GM10248 (cell line): ENCODE measurements around the gene NTM.

ENCODE experiments used
- CTCF ChIA-PET: fragments of 300-600 bp; sonication (Branson Sonifier 250); formaldehyde crosslinking; extraction: SDS; loops from one replicate; lab custom pipeline; 2021; ENCODE audit warnings: antibody characterized with exemption; lab: Yijun Ruan, JAX
- POLR2A ChIA-PET: fragments of 350-650 bp; sonication (Branson Sonifier 250); formaldehyde crosslinking; extraction: SDS; loops from one replicate; lab custom pipeline; 2020; ENCODE audit warnings: antibody characterized with exemption; lab: Yijun Ruan, JAX
- DNase-seq: peaks from one replicate; pipeline ENCODE4 v3.0.0; 2012; ENCODE audit errors: extremely low spot score
- TF ChIP-seq, protein P1 (sequence below): IDR thresholded peaks from 2 replicates; pipeline ENCODE4 v1.5.1; 2012; ENCODE audit warnings: mild to moderate bottlenecking, low read depth; ENCODE audit errors: extremely low read depth, missing control alignments, control extremely low read depth

Gene NTM

DNA sequence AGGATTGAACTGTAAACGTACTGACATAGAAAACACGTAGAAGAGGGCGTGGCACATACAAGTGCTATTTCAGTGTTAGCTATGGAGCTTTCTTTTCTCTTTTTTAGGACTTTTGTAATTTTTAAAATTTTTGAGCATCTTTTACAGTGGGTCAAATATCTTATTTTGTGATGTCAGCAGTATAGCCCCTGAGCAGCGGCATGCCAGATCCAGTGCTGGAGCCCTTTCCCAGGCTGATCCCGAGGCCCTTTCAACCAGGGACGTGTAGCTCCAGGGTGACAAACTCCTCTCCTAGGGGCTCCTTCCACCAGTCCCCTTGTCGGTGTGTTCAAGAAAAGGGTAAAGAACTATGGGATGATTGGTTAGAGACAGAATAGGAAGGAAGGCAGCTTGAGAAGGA lies 777.0 kb downstream of the NTM start:
- CTCF ChIA-PET = interaction anchor here (1.0 kb wide), 1 partner anchor 40 kb away, joined by 3 read pairs; no protein-coding TSS in a partner anchor
- no peak for DNase-seq
- POLR2A ChIA-PET = no interaction called here
- TF ChIP-seq, protein P1, sequence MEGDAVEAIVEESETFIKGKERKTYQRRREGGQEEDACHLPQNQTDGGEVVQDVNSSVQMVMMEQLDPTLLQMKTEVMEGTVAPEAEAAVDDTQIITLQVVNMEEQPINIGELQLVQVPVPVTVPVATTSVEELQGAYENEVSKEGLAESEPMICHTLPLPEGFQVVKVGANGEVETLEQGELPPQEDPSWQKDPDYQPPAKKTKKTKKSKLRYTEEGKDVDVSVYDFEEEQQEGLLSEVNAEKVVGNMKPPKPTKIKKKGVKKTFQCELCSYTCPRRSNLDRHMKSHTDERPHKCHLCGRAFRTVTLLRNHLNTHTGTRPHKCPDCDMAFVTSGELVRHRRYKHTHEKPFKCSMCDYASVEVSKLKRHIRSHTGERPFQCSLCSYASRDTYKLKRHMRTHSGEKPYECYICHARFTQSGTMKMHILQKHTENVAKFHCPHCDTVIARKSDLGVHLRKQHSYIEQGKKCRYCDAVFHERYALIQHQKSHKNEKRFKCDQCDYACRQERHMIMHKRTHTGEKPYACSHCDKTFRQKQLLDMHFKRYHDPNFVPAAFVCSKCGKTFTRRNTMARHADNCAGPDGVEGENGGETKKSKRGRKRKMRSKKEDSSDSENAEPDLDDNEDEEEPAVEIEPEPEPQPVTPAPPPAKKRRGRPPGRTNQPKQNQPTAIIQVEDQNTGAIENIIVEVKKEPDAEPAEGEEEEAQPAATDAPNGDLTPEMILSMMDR = no peak

DNA sequence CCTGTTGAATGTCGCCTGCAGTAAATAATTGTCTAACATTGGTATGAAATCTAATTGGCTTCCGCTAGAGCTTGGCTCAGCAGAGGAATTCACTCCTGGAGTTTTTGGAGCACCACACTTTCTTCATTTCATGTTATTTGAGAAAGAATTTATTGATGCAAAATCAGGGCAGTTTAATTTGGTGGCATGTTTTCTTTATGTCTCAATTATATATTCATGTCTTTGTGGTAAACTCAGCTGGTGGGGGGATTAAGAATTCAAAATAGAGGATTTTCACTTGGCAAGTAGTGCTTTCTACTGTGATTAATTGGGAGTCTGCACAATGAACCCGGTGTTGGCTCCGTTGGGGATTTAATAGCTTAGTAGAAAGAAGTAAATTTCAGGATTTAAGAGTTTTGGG lies 784.4 kb downstream of the NTM start:
- ChIA-PET POLR2A (no interaction called here), CTCF (interaction anchor here (1.4 kb wide), 1 partner anchor 287 kb away, joined by 3 read pairs; no protein-coding TSS in a partner anchor)
- no peak for DNase-seq
- TF ChIP-seq, protein P1 = no peak

DNA sequence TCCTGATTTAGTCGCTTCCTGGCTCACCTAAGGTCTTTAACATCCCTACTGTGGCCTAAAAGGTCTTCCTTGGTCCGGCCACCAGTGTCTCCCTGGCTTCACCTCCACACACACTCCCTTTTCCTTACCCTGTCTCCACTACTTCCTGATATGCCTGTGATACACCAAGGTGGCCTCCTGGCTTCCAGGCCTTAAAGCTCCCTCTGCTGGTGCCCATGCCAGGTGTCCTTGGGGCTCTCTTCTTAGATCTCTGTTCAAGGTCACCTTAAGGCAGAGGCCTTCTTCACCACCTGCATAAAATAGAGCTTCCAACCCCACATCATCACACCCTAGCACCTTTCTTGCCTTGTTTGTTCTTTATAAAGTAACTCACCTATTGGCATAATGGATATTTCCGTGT lies 787.7 kb downstream of the NTM start:
- no peak for DNase-seq
- CTCF ChIA-PET = interaction anchor here (0.9 kb wide), 1 partner anchor 300 kb away, joined by 3 read pairs; no protein-coding TSS in a partner anchor
- TF ChIP-seq, protein P1 = peak; percentile 22
- POLR2A ChIA-PET = no interaction called here

DNA sequence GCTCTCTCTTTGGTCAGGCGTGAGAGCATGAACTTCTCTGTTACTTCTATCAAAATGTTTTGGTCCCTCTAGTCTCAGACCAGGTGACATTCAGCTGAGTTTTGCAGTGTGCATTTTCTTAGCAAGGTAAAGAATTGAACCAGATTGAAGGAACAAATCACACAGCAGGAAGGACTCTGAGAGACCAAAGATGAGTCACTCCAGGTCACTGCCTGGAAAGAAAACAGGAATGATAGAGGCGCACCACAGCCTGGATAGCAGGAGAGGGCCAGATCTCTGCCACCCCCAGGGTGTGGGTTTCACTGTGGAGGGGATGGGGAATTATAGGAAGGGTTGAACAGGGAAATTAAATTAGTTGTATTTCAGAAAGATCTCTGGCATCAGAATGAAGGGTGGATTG lies 788.3 kb downstream of the NTM start:
- TF ChIP-seq, protein P1 = no peak
- ChIA-PET POLR2A (no interaction called here), CTCF (no interaction called here)
- no peak for DNase-seq

DNA sequence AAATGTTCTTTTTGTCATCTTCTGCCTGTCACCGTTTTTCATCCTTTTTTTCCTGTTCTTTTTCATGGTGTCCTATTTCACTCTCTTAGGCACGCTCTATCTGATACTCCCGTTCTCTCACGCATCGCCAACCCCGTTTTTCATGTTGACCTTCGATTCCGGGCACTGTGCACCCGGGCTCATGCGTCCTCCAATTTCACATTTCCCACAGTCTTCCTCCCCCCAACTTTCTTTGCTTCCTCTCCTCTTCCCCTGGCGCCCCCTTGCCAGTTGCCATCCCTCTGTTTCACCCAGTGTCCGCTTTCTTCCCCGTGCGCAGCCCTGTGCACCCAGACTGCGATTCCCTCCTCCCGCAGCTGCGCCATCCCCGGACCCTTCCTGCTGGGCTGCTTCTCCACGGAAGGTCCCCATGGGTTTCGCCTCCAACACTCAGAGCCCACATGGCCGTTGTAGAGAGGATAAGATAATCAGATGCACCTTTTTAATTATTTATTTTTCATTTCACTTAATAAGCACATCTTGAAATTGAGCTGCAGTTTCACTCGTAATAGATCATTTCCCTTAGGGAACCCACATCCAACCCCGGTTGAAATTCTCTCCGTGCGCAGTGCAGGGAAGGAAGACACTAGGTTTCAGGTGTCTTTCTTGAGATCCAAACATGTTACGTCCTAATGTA lies 791.1 kb downstream of the NTM start:
- DNase-seq = no peak
- TF ChIP-seq, protein P1 = no peak
- CTCF ChIA-PET = no interaction called here
- POLR2A ChIA-PET = no interaction called here

DNA sequence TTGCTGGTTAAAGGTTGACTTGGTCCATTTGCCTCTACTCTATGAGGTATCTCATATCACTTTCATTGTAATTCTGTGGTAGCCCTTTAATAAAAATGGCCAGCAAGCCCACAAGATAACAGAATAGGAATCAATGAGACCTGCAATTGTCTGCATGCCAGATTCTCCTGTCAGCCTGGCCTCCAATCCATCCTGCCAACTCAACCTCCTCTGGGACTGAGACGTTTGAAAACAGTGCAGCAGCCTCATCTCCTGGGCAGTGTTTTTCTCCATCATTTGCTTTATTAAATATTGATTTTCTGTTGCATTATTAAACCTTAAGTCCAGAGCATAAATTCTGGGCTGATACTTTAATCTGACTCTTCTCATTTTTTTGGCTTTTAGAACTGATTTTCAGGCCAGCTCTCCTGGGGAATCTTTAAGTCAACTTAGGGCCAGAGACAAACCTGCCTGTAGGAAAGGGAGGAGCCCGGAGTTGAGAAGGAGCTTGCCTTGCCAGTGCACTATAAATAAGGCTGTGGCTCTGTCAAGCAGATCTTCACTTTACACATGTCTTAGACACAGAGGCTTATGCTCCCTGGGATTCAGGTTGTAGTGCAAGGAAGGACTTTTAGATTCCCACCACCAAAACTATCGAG lies 798.0 kb downstream of the NTM start:
- TF ChIP-seq, protein P1 = no peak
- ChIA-PET CTCF (no interaction called here), POLR2A (no interaction called here)
- no peak for DNase-seq
